Right lobe of liver (tissue), 4 donors: ENCODE data around the gene C5orf15.

Experiments used
- POLR2A ChIP-seq: fragments of 450-650 bp; IDR thresholded peaks from one replicate; pipeline ENCODE4 v1.6.1; 2017; ENCODE audit warnings: antibody characterized with exemption, mild to moderate bottlenecking
- TF ChIP-seq, protein P1 (sequence below), 4 donors: fragments of 200-600 bp in 3 of 4; fragments of 450-650 bp in 1 of 4; IDR thresholded peaks; one replicate each; pipeline versions ENCODE4 v1.5.1 to v1.8.0; 2016 to 2022; ENCODE audit warnings: antibody characterized with exemption in 4 of 4, mild to moderate bottlenecking in 2 of 4
- donor health status: DM: no; HTN: no; CAD: no.
- donor health status: DM: no; HTN: no; CAD: no.
- donor health status: DM: no; HTN: yes; CAD: no.

DNA sequence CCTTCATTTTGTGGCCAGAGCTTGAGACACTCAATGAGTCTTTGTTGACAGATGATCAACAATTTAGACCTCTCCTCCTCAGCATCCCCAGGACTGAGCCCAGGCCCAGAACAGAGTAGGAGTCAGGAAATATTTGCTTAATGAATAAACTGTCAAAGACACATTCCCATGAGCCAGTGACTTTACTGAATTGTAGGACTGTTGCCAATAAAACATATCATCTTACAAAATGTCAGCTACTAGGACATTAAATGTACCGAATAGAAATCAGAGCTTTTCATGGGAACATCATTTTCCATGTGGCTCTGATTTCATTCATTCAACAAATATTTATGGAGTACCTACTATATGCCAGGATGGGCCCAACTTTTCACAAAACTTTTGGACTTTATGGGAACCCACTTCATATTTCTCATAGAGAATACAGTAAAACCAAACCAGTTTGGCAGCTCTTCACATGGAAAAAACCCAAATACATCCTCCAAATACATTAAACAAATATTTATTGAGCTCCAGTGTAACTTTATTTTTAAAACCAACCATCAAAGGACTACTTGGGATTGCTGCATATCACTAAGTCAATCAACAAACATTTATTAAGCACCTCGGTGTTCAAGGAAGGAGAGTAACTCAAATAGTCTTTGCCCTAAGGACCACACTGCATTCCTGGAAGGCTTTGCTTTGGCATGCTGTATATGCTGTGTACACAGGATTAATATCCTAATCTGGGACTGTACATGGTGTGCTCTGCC, 24.9 kb upstream of the C5orf15 start:
- TF ChIP-seq, protein P1, sequence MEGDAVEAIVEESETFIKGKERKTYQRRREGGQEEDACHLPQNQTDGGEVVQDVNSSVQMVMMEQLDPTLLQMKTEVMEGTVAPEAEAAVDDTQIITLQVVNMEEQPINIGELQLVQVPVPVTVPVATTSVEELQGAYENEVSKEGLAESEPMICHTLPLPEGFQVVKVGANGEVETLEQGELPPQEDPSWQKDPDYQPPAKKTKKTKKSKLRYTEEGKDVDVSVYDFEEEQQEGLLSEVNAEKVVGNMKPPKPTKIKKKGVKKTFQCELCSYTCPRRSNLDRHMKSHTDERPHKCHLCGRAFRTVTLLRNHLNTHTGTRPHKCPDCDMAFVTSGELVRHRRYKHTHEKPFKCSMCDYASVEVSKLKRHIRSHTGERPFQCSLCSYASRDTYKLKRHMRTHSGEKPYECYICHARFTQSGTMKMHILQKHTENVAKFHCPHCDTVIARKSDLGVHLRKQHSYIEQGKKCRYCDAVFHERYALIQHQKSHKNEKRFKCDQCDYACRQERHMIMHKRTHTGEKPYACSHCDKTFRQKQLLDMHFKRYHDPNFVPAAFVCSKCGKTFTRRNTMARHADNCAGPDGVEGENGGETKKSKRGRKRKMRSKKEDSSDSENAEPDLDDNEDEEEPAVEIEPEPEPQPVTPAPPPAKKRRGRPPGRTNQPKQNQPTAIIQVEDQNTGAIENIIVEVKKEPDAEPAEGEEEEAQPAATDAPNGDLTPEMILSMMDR (IDR thresholded peaks at IDR 0.05), result no peak
- TF ChIP-seq POLR2A, result no peak
